ENCODE results near the gene GRIN2C.

DNA sequence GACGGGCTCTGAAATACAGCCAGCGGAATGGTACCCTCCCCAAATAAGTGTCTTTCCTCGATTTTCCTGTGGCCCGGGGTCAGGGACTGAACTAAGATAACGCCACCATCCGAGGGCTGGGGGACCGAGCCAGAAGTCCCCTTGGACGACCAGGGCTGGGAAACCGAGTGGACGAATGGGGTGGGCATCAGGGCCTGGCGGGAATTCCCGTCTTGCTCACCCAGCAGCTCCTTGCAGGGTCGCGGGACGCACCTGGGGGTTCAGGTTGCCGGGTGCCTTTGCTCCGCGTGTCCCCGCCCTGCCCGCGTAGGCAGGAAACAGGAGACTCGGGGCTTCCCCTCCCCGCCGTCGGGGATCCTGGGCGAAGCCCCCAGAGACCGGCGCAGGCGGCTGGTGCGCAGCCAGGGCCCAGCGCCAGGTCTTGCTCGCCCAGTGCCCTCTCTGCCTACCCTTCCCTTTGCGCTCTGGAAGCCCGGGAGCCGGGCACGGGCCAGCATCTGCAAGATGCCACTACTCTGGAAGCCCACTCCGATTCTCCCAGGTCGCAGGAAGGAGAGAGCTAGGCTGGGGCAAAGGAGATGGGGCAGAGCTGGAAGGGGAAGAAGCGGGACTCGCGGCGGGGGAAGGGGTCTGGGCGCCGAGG, 665 bp upstream of the GRIN2C start:
- TF ChIP-seq, protein P1, sequence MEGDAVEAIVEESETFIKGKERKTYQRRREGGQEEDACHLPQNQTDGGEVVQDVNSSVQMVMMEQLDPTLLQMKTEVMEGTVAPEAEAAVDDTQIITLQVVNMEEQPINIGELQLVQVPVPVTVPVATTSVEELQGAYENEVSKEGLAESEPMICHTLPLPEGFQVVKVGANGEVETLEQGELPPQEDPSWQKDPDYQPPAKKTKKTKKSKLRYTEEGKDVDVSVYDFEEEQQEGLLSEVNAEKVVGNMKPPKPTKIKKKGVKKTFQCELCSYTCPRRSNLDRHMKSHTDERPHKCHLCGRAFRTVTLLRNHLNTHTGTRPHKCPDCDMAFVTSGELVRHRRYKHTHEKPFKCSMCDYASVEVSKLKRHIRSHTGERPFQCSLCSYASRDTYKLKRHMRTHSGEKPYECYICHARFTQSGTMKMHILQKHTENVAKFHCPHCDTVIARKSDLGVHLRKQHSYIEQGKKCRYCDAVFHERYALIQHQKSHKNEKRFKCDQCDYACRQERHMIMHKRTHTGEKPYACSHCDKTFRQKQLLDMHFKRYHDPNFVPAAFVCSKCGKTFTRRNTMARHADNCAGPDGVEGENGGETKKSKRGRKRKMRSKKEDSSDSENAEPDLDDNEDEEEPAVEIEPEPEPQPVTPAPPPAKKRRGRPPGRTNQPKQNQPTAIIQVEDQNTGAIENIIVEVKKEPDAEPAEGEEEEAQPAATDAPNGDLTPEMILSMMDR (IDR thresholded peaks at IDR 0.05), result no peak
- TF ChIP-seq POLR2A (IDR thresholded peaks at IDR 0.05), result no peak
- no peak for TF ChIP-seq EP300 (IDR thresholded peaks at IDR 0.05)
